Spleen (tissue), 7 donors: ENCODE measurements around the gene NTN1.

Source experiments
- CTCF ChIP-seq, 11 experiments: fragments of 200-600 bp in 7 of 11; fragments of 450-650 bp in 4 of 11; sonication (generic) in 4 of 11; IDR thresholded peaks in 8 of 11; conservative IDR thresholded peaks in 3 of 11; 1 replicate in 7 of 11; 2 replicates in 4 of 11; pipeline versions ENCODE4 v1.4.0 to v1.8.0; 2016 to 2021; ENCODE audit warnings: antibody characterized with exemption in 11 of 11, inconsistent platforms in 4 of 11, mild to moderate bottlenecking in 1 of 11
- POLR2A ChIP-seq, 3 donors: fragments of 450-650 bp; IDR thresholded peaks; one replicate each; pipeline ENCODE4 v1.5.1; 2017; ENCODE audit warnings: antibody characterized with exemption in 3 of 3, mild to moderate bottlenecking in 1 of 3
- donor health status: DM: no; HTN: no; CAD: no; lungs with moderate emphysema.
- donor health status: DM: no; HTN: no; CAD: no.
- donor health status: DM: no; HTN: no; CAD: no.

GRCh38 chr17:9162275-9162985 lies 141.1 kb downstream of the NTN1 start:
- TF ChIP-seq POLR2A (IDR thresholded peaks at IDR 0.05), result no peak
- TF ChIP-seq CTCF (IDR thresholded peaks at IDR 0.05 in 8 of 11, conservative IDR thresholded peaks at IDR 0.05 in 3 of 11), result no peak
